GM12892 (cell line): Measurements from ENCODE around the gene MAP1B.
"Not testable (repeated sequence)": the region's sequence is repeated elsewhere in the genome, so short reads cannot be mapped to it uniquely, and the experiment has no call there.

Experiments
- DNase-seq: peaks from one replicate; pipeline ENCODE4 v3.0.0; 2011; ENCODE audit not compliant: insufficient read length
- FAIRE-seq: peaks from 2 replicates; lab custom pipeline; 2011; peaks lifted over from hg19 to GRCh38; lab: Jason Lieb, UNC
- POLR2A ChIP-seq: IDR thresholded peaks from 2 replicates; pipeline ENCODE4 v1.6.1; 2011; ENCODE audit warnings: low read depth, low read length, control low read depth
- POLR2AphosphoS5 ChIP-seq: IDR thresholded peaks from 2 replicates; pipeline ENCODE4 v1.6.1; 2011; ENCODE audit warnings: low read depth, low read length, control low read depth
- TAF1 ChIP-seq: IDR thresholded peaks from 2 replicates; pipeline ENCODE4 v1.6.1; 2011; ENCODE audit warnings: low read depth, mild to moderate bottlenecking, control low read depth, low read length, borderline replicate concordance

Gene MAP1B

DNA sequence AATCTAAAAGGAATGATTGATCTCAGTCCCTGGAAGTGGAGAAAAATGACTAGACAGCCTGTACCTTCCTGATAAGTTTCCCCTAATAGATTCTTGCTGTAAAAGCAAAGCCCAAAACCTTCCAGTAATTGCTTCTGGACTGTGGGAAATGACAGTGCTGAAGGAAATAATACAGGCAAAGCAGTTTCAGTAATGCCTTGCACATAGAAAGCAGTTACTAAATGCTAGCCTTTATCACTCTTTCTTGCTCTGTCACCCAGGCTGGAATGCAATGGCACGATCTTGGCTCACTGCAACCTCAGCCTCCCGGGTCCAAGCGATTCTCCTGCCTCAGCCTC lies 50.3 kb downstream of the MAP1B start:
- TF ChIP-seq POLR2A (no peak), POLR2AphosphoS5 (no peak), TAF1 (no peak)
- DNase-seq = no peak
- FAIRE-seq = no peak

DNA sequence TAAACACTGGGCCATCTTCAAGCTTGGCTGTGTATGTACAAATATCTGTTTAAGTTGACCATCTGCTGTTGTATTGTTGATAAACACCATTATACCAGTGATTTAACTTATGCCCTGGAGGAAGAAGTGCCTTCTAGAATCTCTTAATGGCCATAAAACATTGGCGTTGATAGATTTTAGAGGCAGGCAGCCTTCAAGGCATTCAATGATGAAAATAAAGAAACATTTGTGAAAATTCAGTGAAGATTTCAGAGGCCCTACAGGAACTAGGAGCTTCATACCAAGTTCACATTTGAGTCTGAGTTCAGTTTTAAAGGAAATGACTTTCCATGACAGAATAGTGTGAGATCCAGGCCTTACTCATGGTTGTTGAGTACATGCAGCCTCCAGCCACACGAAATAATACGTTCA lies 52.2 kb downstream of the MAP1B start:
- DNase-seq = no peak
- TF ChIP-seq POLR2AphosphoS5 = no peak
- no peak for TF ChIP-seq POLR2A
- TF ChIP-seq TAF1 = no peak
- no peak for FAIRE-seq

DNA sequence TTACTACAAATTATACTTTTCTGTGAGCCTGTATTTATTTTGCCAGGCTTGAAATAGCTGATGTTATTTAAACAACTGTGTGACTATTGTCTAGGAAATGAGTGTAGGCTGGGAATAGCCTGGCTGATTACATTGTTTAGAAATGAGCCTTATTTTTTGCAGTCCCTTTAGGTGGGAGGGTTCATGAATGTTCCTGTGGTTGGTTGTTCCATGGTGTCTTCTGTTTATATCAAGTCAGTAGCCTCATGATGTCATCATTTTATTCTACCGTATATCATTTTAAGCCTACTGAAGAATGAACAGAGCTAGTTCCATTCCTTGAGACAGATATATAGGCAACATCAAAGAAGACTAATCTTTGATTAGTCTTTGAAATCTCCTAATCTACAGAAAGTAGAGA lies 53.1 kb downstream of the MAP1B start:
- DNase-seq = no peak
- TF ChIP-seq POLR2A (no peak), POLR2AphosphoS5 (no peak)
- FAIRE-seq = no peak

DNA sequence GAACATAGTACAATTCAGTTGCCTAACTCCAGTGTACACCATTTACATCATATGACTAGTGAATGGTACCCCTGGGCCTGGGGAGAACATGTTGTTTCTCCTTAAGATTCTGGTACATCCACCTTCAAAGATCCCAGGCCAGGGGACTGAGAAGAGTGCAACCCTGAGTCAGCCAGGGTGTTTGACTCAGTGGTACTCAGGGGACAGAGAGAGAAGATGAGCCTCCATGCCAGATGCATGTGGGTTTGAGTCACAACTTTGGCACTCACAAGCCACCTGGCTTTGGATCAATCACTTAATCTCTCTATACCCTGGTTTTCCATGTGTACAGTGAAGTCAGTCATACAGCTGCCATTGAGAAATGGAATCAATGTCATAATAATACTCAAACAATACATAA lies 53.7 kb downstream of the MAP1B start:
- TF ChIP-seq POLR2AphosphoS5 = no peak
- no peak for TF ChIP-seq POLR2A
- no peak for TF ChIP-seq TAF1
- no peak for FAIRE-seq
- DNase-seq = no peak

DNA sequence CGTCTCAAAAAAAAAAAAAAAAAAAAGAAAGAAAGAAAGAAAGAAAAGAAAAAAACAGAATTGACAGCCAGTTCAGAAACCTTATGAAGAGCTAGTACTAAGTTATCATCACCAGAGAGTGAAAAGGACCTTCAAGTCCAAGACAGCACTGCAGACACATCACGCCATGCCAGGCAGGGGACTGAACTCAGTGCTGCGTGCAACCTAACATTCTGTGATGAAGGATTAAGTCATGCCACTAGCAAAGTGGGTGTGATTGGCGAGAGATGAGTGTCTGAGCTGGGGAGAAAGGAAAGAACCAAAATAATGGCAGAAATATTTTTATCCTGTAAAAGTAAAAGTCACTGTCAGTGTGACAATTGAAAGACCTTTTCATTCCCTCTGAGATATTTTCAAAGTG lies 54.7 kb downstream of the MAP1B start:
- TF ChIP-seq POLR2A = no peak
- no peak for TF ChIP-seq POLR2AphosphoS5
- TF ChIP-seq TAF1 = no peak

DNA sequence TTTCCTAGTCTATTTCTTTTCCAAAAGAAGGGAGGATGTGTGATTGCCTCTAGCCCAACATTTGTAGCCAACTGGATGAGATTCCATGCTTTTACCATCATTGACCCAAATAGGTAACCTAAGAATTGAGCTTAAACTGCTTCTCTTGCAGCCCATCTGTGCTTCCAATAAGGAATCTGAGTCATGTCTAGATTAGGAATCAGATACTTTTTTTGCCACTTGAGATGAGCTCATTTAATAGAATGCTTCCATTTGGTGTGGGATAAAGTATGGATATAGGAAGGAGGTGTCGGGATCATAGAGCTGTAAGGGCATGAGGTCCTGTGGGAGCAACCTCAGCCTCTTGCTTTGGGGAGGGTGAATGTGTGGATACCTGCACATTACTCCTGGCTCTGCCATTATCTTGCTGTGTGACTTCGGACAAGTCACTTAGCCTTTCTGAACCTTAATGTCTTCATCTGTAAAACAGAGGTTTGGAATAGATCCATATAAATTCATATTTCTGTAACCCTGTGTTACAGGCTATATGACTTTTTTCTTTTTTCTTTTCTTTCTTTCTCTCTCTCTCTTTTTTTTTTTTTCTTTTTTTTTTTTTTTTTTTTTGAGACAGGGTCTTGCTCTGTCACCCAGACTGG lies 56.2 kb downstream of the MAP1B start:
- no peak for TF ChIP-seq POLR2A
- TF ChIP-seq POLR2AphosphoS5 = no peak
- no peak for TF ChIP-seq TAF1
- no peak for FAIRE-seq
- DNase-seq = no peak

More for the DNA sequence above, 54.7 kb downstream of the MAP1B start:
- no peak for DNase-seq
- FAIRE-seq = no peak

DNA sequence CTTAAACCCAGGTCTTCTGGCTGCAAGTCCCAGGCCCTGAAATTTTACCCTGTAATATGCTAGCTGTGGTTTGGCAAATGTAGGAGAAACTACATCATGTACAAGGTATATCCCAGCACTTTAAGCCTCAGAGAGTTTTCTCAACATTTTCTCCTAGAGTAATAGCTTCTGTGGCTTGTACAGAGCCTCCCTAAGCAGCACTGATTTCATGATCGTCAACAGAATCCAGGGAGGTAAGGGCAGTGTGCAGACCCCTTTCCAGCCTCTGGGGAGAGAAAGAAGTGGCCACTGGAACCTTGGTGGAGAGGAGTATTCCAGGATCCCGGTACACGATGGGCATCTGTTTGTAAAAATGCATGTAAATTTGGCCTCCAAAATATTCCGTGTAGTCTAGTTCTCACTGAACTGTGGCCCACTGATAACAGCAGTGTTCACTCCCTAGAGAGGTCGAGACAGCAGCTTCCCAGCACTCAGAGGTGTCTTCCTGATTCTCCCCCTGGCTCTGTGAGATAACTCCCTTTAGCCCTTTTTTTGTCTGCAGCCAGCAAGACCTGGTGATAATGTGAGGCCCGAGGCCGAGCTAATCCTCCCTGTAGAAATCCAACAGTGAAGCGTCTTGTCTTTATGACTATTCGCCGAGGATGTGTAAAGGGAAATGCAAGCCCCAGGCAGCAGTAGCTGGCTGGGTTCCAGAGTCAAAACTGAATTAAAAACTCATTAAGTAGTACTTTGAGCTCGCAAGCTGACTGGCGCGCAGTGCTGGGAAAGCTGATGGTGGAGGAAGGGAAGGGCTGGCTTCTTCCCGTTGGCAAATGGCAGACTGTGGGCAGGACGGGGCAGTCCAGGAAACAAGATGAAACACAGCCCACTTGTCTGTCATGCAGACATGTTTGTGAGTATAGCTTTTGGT lies 59.0 kb downstream of the MAP1B start:
- TF ChIP-seq TAF1 = no peak
- no peak for FAIRE-seq
- DNase-seq = no peak

DNA sequence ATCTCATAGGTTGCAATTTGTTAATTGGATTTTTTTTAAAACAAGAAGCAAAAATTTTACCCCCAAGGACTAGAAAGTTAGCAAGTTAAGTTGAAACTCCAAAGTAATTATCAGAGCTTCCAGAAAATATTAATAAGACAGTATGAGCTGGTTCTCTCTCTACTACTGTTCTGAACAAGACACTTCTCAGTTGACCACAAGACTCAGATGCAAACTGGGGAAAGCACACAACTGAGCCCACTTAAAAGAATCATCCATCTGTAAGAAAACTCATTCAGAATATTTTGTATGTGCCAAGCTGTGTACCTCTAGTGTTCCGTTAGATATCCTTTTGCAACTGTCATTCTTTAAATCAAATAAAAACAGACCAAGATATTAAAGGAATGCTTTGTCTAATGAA lies 60.0 kb downstream of the MAP1B start:
- no peak for FAIRE-seq
- DNase-seq = no peak
- TF ChIP-seq TAF1 (no peak), POLR2AphosphoS5 (no peak), POLR2A (no peak)

DNA sequence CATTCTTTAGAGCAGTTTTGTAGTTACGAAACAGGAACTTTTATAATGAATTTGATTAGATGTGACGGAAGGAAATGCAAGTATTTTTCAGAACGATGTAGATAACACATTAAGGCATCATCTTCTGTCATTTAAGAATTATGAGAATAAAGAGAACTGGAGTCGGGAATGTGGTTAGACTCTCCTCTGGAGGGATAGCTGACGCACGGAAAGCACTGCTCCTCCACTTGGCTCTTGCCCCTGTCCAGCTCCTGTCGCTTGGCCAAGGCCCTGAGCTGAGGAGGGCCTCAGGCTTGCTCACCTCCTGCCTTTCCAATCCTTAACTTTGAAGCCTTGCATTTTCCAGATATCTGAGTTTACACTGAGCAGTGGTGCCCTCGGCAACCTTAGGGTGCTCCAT lies 60.5 kb downstream of the MAP1B start:
- FAIRE-seq (no peak), DNase-seq (no peak)

DNA sequence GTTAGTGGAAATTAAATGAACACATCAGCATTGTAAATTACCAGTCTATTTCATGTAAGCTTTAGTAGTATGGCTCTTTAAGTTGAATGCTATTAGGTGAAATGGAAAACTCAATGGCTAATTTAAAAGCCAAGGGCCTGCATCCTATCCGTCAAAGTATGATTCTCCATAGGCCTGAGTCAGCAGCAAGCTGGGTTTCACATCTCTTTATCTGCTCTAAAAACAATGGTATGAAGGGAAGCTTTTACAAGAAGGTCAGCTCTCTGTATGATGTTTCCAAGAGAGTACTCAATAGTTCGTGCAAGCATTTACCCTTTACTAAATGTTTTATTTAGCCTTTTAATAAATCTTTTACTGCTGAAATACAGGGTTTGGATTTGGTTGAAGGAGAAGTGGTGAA lies 62.8 kb downstream of the MAP1B start:
- no peak for TF ChIP-seq TAF1
- no peak for TF ChIP-seq POLR2A
- TF ChIP-seq POLR2AphosphoS5 = no peak
- no peak for FAIRE-seq
- no peak for DNase-seq

More for the DNA sequence above, 60.5 kb downstream of the MAP1B start:
- TF ChIP-seq TAF1 (no peak), POLR2AphosphoS5 (no peak), POLR2A (no peak)

DNA sequence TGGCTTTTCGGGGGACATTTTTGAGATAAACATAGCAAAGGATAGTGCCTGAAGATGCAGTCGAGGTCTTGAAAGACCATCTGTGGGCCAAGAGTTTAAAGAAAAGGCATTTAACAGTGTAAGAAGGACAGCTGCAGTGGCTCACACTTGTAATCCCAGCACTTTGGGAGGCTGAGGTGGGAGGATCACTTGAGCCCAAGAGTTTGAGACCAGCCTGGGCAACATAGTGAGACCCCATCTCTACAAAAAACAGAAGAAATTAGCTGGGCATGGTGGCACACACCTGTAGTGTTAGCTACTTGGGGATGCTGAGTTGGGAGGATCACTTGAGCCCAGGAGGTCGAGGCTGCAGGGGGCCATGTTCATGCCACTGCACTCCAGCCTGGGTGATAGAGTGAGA lies 63.9 kb downstream of the MAP1B start:
- not testable (repeated sequence) for FAIRE-seq, DNase-seq

DNA sequence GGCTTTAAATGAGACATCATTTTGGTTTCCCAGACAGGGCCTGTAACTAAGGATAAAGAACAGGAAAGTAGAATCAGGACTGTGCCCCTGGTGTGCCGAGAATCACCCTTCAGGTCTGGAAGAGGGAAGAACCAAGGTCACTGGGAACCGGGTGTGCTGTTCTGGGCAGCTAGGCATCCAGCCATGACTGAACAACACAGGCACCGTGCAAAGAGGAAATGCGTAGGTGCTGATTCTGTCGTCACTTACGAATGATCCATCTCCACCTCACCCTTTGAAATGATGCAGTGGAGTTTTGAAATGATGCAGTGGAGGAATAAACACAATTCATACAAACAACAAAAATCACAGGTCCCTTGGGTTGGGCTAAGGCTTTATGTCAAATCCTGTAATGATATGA lies 64.4 kb downstream of the MAP1B start:
- no peak for TF ChIP-seq POLR2A
- no peak for TF ChIP-seq POLR2AphosphoS5
- no peak for TF ChIP-seq TAF1
- DNase-seq (no peak), FAIRE-seq (no peak)

DNA sequence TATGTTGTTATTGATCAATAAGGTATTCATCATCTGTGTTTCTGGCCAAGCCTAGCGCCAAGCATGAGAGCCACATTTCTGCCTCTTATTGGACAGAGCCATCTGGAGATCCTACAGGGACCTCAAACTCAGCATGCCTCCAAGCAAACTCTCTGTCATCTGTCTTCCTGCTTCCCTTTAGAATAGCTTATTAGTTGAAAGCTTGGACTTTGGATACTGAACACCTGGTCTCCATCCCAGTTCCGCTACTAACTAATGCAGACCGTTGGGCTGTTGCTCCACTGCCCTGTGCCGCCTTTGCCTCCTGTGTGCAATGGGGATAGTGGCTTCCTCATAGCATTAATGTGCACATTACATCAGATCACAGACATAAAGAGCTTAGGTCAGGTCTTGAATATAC lies 65.5 kb downstream of the MAP1B start:
- peak; percentile 24 for FAIRE-seq
- no peak for DNase-seq
- TF ChIP-seq POLR2AphosphoS5 = no peak
- no peak for TF ChIP-seq TAF1
- TF ChIP-seq POLR2A = no peak
